H9 (cell line): ENCODE measurements around the gene ENDOV. TPM values are rescaled to one million over a fixed set of nuclear protein-coding genes. Genes with fewer than 3 reads are reported as not detected.

Source experiments
- DNase-seq: peaks from one replicate; pipeline ENCODE4 v3.0.0-alpha.2; 2017
- H2AFZ ChIP-seq: one replicate; pipeline ENCODE4 v1.6.1; 2013; ENCODE audit warnings: mild to moderate bottlenecking, low read length, control low read depth, moderate library complexity
- H2AK5ac ChIP-seq: 2 replicates; pipeline ENCODE4 v1.6.1; 2013; ENCODE audit warnings: low read length, control low read depth, mixed read lengths; ENCODE audit not compliant: insufficient read length
- H2BK120ac ChIP-seq: one replicate; pipeline ENCODE4 v1.6.1; 2013; ENCODE audit warnings: low read depth, mild to moderate bottlenecking, low read length, control low read depth, inconsistent platforms; ENCODE audit not compliant: poor library complexity, severe bottlenecking
- H2BK12ac ChIP-seq: 2 replicates; pipeline ENCODE4 v1.6.1; 2013; ENCODE audit warnings: low read length, control low read depth, mixed read lengths, low read depth; ENCODE audit not compliant: insufficient read length
- H2BK15ac ChIP-seq: 2 replicates; pipeline ENCODE4 v1.6.1; 2013; ENCODE audit warnings: low read depth, low read length, control low read depth
- H2BK20ac ChIP-seq: one replicate; pipeline ENCODE4 v1.6.1; 2013; ENCODE audit warnings: low read depth, mild to moderate bottlenecking, low read length, control low read depth, inconsistent platforms; ENCODE audit not compliant: poor library complexity, severe bottlenecking
- H2BK5ac ChIP-seq: 2 replicates; pipeline ENCODE4 v1.6.1; 2013; ENCODE audit warnings: low read length, control low read depth, mixed read lengths; ENCODE audit not compliant: insufficient read length
- H3K14ac ChIP-seq: 2 replicates; pipeline ENCODE4 v1.6.1; 2013; ENCODE audit warnings: low read length, control low read depth; ENCODE audit not compliant: insufficient read depth
- H3K18ac ChIP-seq: 2 replicates; pipeline ENCODE4 v1.6.1; 2013; ENCODE audit warnings: low read depth, mild to moderate bottlenecking, mixed read lengths, low read length, control low read depth; ENCODE audit not compliant: insufficient read length
- H3K23ac ChIP-seq: 2 replicates; pipeline ENCODE4 v1.6.1; 2013; ENCODE audit warnings: low read length, control low read depth, mixed read lengths, low read depth; ENCODE audit not compliant: insufficient read length
- H3K23me2 ChIP-seq: 2 replicates; pipeline ENCODE4 v1.6.1; 2013; ENCODE audit warnings: low read depth, mild to moderate bottlenecking, mixed read lengths, low read length, control low read depth; ENCODE audit not compliant: insufficient read length, poor library complexity, severe bottlenecking
- H3K27ac ChIP-seq: 2 replicates; pipeline ENCODE4 v1.5.1; 2013; ENCODE audit warnings: low read length, control low read depth, mixed read lengths, low read depth; ENCODE audit not compliant: insufficient read length
- H3K27me3 ChIP-seq: 2 replicates; pipeline ENCODE4 v1.6.1; 2013; ENCODE audit warnings: low read length, control low read depth, inconsistent platforms; ENCODE audit not compliant: insufficient read depth
- H3K4ac ChIP-seq: 2 replicates; pipeline ENCODE4 v1.6.1; 2013; ENCODE audit warnings: low read depth, mild to moderate bottlenecking, control low read depth, inconsistent platforms, low read length, moderate library complexity
- H3K4me1 ChIP-seq: 2 replicates; pipeline ENCODE4 v1.6.1; 2013; ENCODE audit warnings: low read length, control low read depth, inconsistent platforms; ENCODE audit not compliant: insufficient read depth
- H3K4me2 ChIP-seq: 2 replicates; pipeline ENCODE4 v1.6.1; 2013; ENCODE audit warnings: low read length, control low read depth, mixed read lengths; ENCODE audit not compliant: insufficient read length, insufficient read depth
- H3K56ac ChIP-seq: 2 replicates; pipeline ENCODE4 v1.6.1; 2013; ENCODE audit warnings: low read depth, mild to moderate bottlenecking, mixed read lengths, low read length, control low read depth; ENCODE audit not compliant: insufficient read length
- H3K79me1 ChIP-seq: 2 replicates; pipeline ENCODE4 v1.6.1; 2013; ENCODE audit warnings: low read depth, mild to moderate bottlenecking, moderate library complexity, low read length, control low read depth, inconsistent platforms; ENCODE audit not compliant: insufficient read depth, poor library complexity, severe bottlenecking
- H3K79me2 ChIP-seq: 2 replicates; pipeline ENCODE4 v1.6.1; 2013; ENCODE audit warnings: low read length, control low read depth, inconsistent platforms; ENCODE audit not compliant: insufficient read depth
- H3K9ac ChIP-seq: 2 replicates; pipeline ENCODE4 v1.6.1; 2013; ENCODE audit warnings: low read length, control low read depth, mixed read lengths; ENCODE audit not compliant: insufficient read length; ENCODE audit errors: extremely low read depth
- H3K9me3 ChIP-seq: one replicate; pipeline ENCODE4 v1.6.1; 2013; ENCODE audit warnings: low read depth, low read length, inconsistent platforms; ENCODE audit not compliant: control insufficient read depth
- H3T11ph ChIP-seq: one replicate; pipeline ENCODE4 v1.6.1; 2013; ENCODE audit warnings: mild to moderate bottlenecking, low read length, control low read depth, inconsistent platforms
- H4K20me1 ChIP-seq: one replicate; pipeline ENCODE4 v1.6.1; 2013; ENCODE audit not compliant: control insufficient read depth, insufficient read length, insufficient read depth
- H4K5ac ChIP-seq: 2 replicates; pipeline ENCODE4 v1.6.1; 2013; ENCODE audit warnings: low read depth, mild to moderate bottlenecking, mixed read lengths, low read length, control low read depth; ENCODE audit not compliant: insufficient read length
- H4K8ac ChIP-seq: replicated peaks from 2 replicates; pipeline ENCODE4 v1.6.1; 2013; ENCODE audit warnings: low read length, control low read depth, mixed read lengths, low read depth; ENCODE audit not compliant: insufficient read length
- H4K91ac ChIP-seq: 2 replicates; pipeline ENCODE4 v1.6.1; 2013; ENCODE audit warnings: low read depth, mild to moderate bottlenecking, moderate library complexity, mixed read lengths, low read length, control low read depth; ENCODE audit not compliant: insufficient read length
- H3K27ac Mint-ChIP-seq, 3 experiments: 2 replicates in 2 of 3; 3 replicates in 1 of 3; pipeline ENCODE4 v1.8.0; 2020 to 2021; ENCODE audit warnings: mixed read lengths in 3 of 3, mild to moderate bottlenecking in 1 of 3, moderate library complexity in 1 of 3
- H3K27me3 Mint-ChIP-seq: 2 replicates; pipeline ENCODE4 v1.8.0; 2021; ENCODE audit warnings: low read depth, mild to moderate bottlenecking, moderate library complexity, mixed read lengths
- H3K36me3 Mint-ChIP-seq, 3 experiments: 2 replicates in 2 of 3; 3 replicates in 1 of 3; pipeline ENCODE4 v1.8.0; 2020 to 2021; ENCODE audit warnings: low read depth in 3 of 3, mixed read lengths in 3 of 3; ENCODE audit not compliant: insufficient read depth in 1 of 3
- H3K4me1 Mint-ChIP-seq, 2 experiments: 2 replicates each; pipeline ENCODE4 v1.8.0; 2020; ENCODE audit warnings: mixed read lengths in 2 of 2
- H3K4me3 Mint-ChIP-seq, 2 experiments: 2 replicates in 1 of 2; 3 replicates in 1 of 2; pipeline ENCODE4 v1.8.0; 2020 to 2021; ENCODE audit warnings: mild to moderate bottlenecking in 2 of 2, mixed read lengths in 2 of 2, moderate library complexity in 1 of 2
- H3K9me3 Mint-ChIP-seq, 2 experiments: 2 replicates in 1 of 2; 3 replicates in 1 of 2; pipeline ENCODE4 v1.8.0; 2020; ENCODE audit warnings: mild to moderate bottlenecking in 2 of 2, mixed read lengths in 2 of 2, moderate library complexity in 1 of 2
- CTCF ChIP-seq: fragments of 200-600 bp; sonication (generic); conservative IDR thresholded peaks from 3 replicates; pipeline ENCODE4 v1.8.0; 2021; ENCODE audit warnings: antibody characterized with exemption, mild to moderate bottlenecking
- WGBS: extraction: QIAGEN DNeasy Blood & Tissue Kit; methylation state at CpG from one replicate; pipeline ENCODE4 v1.1.7; 2013; ENCODE audit warnings: missing lambda C conversion rate, low lambda C conversion rate, mixed read lengths; ENCODE audit not compliant: insufficient read length; ENCODE audit errors: extremely low coverage; 5-methylcytosine and 5-hydroxymethylcytosine counted together
- total RNA-seq: library from RNA; stranded (reverse); gene quantifications from 2 replicates; pipeline ENCODE4 v1.2.1, GENCODE V29; 2021

Gene ENDOV
- total RNA-seq, 1 experiment from 2014 or later, result 17.1 TPM

- Histone ChIP-seq H2AK5ac (no peak overlapping the region), H2BK120ac (no peak overlapping the region), H3K23ac (no peak overlapping the region), H3K4me2 (no peak overlapping the region), H3T11ph (no peak overlapping the region), H3K56ac (no peak overlapping the region), H3K4ac (no peak overlapping the region), H3K4me1 (no peaks in the 10 kb centered on the region), H4K20me1 (no peaks in the 10 kb centered on the region), H4K5ac (no peak overlapping the region), H2BK20ac (no peak overlapping the region), H2BK15ac (no peak overlapping the region), H2BK5ac (no peak overlapping the region), H2AFZ (no peak overlapping the region), H4K91ac (no peak overlapping the region), H3K9ac (no peak overlapping the region), H3K27ac (no peak overlapping the region), H3K79me1 (no peaks in the 10 kb centered on the region), H3K18ac (no peak overlapping the region), H4K8ac (no peak overlapping the region), H3K79me2 (no peaks in the 10 kb centered on the region), H3K27me3 (no peaks in the 10 kb centered on the region), H2BK12ac (no peak overlapping the region), H3K14ac (no peak overlapping the region), H3K9me3 (no peaks in the 10 kb centered on the region), H3K23me2 (no peaks in the 10 kb centered on the region)
- DNase-seq, result no peak
- no peak for TF ChIP-seq CTCF
- Mint-ChIP-seq H3K36me3 (no peaks in the 10 kb centered on the region), H3K27me3 (peaks cover 35% of the 10 kb centered on the region), H3K4me3 (no peak overlapping the region), H3K4me1 (peaks cover 7 to 19% of the 10 kb centered on the region in 2 experiments), H3K9me3 (no peaks in the 10 kb centered on the region), H3K27ac (peak overlapping the region in 1 of 3 experiments; percentile 22; a peak in 1 of 7 replicates)
- WGBS, result no CpG with 5 or more reads among the region's 12 CpGs
Measured at GRCh38 chr17:80443498-80443897, 28.5 kb downstream of the ENDOV start.
